RWPE2 (cell line): ENCODE results near the gene MOB3A.

Source experiments
- ATAC-seq: fragments of 200-7000 bp; cut with Tn5 transposase; 3 replicates; pipeline ENCODE4 v1.9.1; 2021; ENCODE audit warnings: low read depth
- DNase-seq: peaks from one replicate; pipeline ENCODE4 v3.0.0-alpha.2; 2020; ENCODE audit warnings: low spot score
- H3K27ac ChIP-seq: fragments of 450-650 bp; 2 replicates; pipeline ENCODE4 v1.5.1; 2017; ENCODE audit warnings: mild to moderate bottlenecking; ENCODE audit not compliant: poor library complexity, severe bottlenecking
- H3K27me3 ChIP-seq: fragments of 250-450 bp; sonication (Bioruptor Pico); 2 replicates; pipeline ENCODE4 v1.5.1; 2021; ENCODE audit warnings: mild to moderate bottlenecking, moderate library complexity; ENCODE audit not compliant: insufficient read depth, poor library complexity, severe bottlenecking
- H3K36me3 ChIP-seq: fragments of 250-450 bp; sonication (Bioruptor Pico); 2 replicates; pipeline ENCODE4 v1.5.1; 2020; ENCODE audit warnings: low read depth, mild to moderate bottlenecking, moderate library complexity
- H3K4me1 ChIP-seq: fragments of 250-450 bp; sonication (Bioruptor Pico); 2 replicates; pipeline ENCODE4 v1.5.1; 2021; ENCODE audit warnings: mild to moderate bottlenecking, moderate library complexity; ENCODE audit not compliant: insufficient read depth, poor library complexity, severe bottlenecking
- H3K4me3 ChIP-seq: fragments of 250-450 bp; sonication (Bioruptor Pico); 2 replicates; pipeline ENCODE4 v1.5.1; 2021; ENCODE audit warnings: mild to moderate bottlenecking, moderate library complexity; ENCODE audit not compliant: severe bottlenecking
- H3K9me3 ChIP-seq: fragments of 250-450 bp; sonication (Bioruptor Pico); 2 replicates; pipeline ENCODE4 v1.5.1; 2021; ENCODE audit warnings: mild to moderate bottlenecking, moderate library complexity; ENCODE audit not compliant: severe bottlenecking
- TF ChIP-seq, protein P1 (sequence below): fragments of 450-650 bp; IDR thresholded peaks from one replicate; pipeline ENCODE4 v1.5.1; 2017; ENCODE audit warnings: mild to moderate bottlenecking, moderate library complexity; ENCODE audit not compliant: poor library complexity, severe bottlenecking

MOB3A gene

DNA sequence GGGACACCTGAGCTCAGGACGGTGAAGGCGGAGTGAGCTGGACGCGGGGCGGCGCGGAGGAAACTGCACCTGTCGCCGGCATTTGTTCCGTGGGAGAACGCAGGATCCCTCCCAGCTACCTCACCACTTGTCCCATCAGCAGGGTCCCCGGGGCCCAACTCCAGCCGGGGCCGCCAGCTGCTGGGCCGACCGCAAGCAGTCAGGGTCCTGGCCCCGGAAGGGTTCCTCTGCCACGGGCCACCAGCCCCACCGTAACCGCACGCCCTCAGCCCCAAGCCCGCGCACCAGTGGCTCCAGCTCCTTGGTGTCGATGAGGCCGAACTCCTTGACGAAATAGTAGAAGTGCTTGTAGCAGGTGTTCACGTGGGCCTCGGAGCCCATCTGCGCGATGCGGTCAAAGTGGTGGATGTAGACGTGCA lies 19.6 kb downstream of the MOB3A start:
- Histone ChIP-seq H3K9me3 (no peaks in the 10 kb centered on the region), H3K36me3 (peaks cover 90% of the 10 kb centered on the region)

DNA sequence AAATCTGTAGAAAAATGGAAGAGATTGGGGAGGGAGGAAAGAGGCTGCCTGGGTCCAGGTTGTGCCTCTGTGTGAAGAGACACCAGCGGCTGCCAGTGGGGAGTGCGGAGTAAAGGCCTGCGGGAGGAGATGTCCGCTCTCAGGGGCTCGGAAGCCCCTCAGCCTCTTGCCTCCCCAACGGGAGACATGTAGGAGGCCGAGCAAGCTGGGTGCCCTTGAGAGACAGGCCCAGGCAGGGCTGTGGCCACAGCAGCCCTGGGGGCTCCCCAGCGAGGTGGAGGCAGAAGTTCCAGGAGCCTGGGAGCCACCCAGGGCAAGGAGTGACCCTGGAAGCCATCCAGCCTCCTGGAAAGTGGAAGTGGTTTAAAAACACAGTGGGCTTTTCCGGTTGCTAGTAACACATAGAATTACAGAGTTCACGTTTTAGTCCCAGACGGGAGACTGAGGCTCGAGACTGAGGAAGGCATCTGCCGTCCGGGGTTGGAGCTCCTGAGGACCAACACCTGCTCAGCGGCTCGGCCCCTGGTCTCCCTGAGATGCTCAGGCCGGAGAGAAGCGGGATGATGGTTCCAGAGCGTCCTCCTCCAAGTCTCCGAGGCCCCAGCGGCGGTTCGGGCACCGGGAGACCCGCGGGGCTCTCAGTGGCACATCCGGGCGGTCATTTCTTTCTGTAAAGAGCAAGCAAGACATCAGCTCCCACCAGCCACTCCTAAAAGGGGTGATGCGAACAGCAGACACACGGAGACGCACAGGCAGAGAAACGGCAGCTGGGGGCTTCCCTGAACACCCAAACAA lies 23.2 kb downstream of the MOB3A start:
- Histone ChIP-seq H3K27me3 (no peaks in the 10 kb centered on the region), H3K36me3 (peaks cover 59% of the 10 kb centered on the region), H3K9me3 (no peaks in the 10 kb centered on the region), H3K4me3 (no peak overlapping the region), H3K4me1 (no peaks in the 10 kb centered on the region), H3K27ac (no peak overlapping the region)
- ATAC-seq (no peak), DNase-seq (no peak)
- TF ChIP-seq, protein P1, sequence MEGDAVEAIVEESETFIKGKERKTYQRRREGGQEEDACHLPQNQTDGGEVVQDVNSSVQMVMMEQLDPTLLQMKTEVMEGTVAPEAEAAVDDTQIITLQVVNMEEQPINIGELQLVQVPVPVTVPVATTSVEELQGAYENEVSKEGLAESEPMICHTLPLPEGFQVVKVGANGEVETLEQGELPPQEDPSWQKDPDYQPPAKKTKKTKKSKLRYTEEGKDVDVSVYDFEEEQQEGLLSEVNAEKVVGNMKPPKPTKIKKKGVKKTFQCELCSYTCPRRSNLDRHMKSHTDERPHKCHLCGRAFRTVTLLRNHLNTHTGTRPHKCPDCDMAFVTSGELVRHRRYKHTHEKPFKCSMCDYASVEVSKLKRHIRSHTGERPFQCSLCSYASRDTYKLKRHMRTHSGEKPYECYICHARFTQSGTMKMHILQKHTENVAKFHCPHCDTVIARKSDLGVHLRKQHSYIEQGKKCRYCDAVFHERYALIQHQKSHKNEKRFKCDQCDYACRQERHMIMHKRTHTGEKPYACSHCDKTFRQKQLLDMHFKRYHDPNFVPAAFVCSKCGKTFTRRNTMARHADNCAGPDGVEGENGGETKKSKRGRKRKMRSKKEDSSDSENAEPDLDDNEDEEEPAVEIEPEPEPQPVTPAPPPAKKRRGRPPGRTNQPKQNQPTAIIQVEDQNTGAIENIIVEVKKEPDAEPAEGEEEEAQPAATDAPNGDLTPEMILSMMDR = no peak

More for the DNA sequence above, 19.6 kb downstream of the MOB3A start:
- TF ChIP-seq, protein P1 = no peak
- no peak overlapping the region for H3K27ac ChIP-seq
- DNase-seq = no peak
- H3K4me3 ChIP-seq = no peak overlapping the region
- H3K27me3 ChIP-seq = no peaks in the 10 kb centered on the region
- H3K4me1 ChIP-seq = peaks cover 9% of the 10 kb centered on the region
- ATAC-seq = no peak

DNA sequence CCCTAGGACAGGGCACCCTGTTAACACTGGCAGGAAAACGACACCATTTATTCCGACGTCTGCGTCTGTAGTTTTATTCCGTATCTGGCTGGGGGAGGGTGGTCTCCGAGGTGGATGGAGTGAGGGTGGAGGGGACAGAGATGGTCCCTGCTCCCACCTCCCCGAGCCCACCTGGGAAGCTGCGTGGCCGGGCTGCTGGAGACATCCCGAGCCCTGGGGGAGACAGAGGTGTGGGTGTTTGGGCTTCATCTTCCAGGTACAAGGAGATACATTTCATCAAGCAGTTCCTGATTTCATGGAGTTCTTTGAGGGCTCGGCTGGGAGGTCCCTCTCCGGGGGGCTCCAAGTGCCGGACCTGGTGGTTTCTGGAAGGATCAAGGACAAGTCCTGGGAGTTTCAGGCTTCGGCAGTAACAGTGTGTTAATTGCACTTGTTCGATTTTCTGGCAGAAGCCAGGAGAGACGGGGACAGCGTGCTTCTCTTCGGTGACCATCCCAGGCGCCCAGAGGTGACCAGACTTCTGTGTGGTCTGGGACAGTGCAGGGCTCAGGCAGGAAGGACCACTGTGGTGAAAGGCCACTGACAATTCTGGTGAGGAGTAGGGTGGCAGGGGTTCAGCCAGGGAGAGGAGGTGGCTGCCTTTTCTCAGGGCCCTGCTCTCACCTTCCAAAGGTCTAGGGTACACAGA lies 25.0 kb downstream of the MOB3A start:
- TF ChIP-seq, protein P1 = no peak
- Histone ChIP-seq H3K36me3 (peaks cover 41% of the 10 kb centered on the region), H3K4me3 (no peak overlapping the region), H3K27me3 (no peaks in the 10 kb centered on the region), H3K9me3 (no peaks in the 10 kb centered on the region), H3K4me1 (no peaks in the 10 kb centered on the region), H3K27ac (no peak overlapping the region)
- ATAC-seq (no peak), DNase-seq (no peak)

DNA sequence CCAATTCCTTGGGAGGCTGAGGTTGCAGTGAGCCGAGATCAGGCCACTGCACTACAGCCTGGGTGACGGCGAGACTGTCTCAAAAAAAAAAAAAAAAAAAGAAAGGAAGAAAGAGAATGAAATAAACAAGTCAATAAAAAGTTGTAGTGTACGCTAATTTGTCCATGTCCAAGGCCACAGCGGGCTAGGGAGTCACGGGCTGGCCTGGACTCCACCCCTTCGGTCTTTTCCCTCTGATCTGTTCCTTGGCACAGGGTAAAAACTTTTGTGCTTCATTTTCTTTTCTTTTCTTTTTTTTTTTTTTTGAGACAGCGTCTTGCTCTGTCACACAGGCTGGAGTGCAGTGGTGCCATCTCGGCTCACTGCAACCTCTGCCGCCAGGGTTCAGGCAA lies 25.7 kb downstream of the MOB3A start:
- Histone ChIP-seq H3K9me3 (no peaks in the 10 kb centered on the region), H3K27ac (no peak overlapping the region), H3K4me3 (no peak overlapping the region), H3K36me3 (peaks cover 36% of the 10 kb centered on the region), H3K4me1 (no peaks in the 10 kb centered on the region), H3K27me3 (no peaks in the 10 kb centered on the region)
- ATAC-seq (no peak), DNase-seq (no peak)
- TF ChIP-seq, protein P1 = no peak
